ENCODE data around the gene IMPDH1. TPM values are rescaled to one million over a fixed set of nuclear protein-coding genes. Genes with fewer than 3 reads are reported as not detected.
"Not testable (repeated sequence)": the region's sequence is repeated elsewhere in the genome, so short reads cannot be mapped to it uniquely, and the experiment has no call there.

Gene IMPDH1
- total RNA-seq: 10 to 100 TPM; 30.2 to 53.7 (median 41.6) TPM

GRCh38 chr7:128409596-128410450 is at the start of gene IMPDH1:
Gene IMPDH1 (minus strand): TSS chr7:128409982. CDS start chr7:128409901, 81 bp downstream.
- H3K9me3 ChIP-seq: no peaks in the 10 kb centered on the region
- peaks cover 39 to 58% (median 41%) of the 10 kb centered on the region in 3 donors for H3K4me1 ChIP-seq
- TF ChIP-seq, protein P1, sequence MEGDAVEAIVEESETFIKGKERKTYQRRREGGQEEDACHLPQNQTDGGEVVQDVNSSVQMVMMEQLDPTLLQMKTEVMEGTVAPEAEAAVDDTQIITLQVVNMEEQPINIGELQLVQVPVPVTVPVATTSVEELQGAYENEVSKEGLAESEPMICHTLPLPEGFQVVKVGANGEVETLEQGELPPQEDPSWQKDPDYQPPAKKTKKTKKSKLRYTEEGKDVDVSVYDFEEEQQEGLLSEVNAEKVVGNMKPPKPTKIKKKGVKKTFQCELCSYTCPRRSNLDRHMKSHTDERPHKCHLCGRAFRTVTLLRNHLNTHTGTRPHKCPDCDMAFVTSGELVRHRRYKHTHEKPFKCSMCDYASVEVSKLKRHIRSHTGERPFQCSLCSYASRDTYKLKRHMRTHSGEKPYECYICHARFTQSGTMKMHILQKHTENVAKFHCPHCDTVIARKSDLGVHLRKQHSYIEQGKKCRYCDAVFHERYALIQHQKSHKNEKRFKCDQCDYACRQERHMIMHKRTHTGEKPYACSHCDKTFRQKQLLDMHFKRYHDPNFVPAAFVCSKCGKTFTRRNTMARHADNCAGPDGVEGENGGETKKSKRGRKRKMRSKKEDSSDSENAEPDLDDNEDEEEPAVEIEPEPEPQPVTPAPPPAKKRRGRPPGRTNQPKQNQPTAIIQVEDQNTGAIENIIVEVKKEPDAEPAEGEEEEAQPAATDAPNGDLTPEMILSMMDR (IDR thresholded peaks at IDR 0.05): no peak
- peak in 2 of 4 donors; percentile 66 to 85 for TF ChIP-seq POLR2A (IDR thresholded peaks at IDR 0.05)
- DNase-seq: peak; percentile 42
- intact Hi-C loops (cut with DNase I): no loop called here
- H3K36me3 ChIP-seq: no peaks in the 10 kb centered on the region
- H3K27me3 ChIP-seq: peaks cover 0 to 4% (median 0%) of the 10 kb centered on the region in 4 donors
- peak within 1 kb of the TSS; percentile 48 to 88 (median 66) for H3K4me3 ChIP-seq
- H3K27ac ChIP-seq: peak within 1 kb of the TSS; percentile 86 to 94 (median 90)
- 0 to 2% methylated on average over 8 to 9 of the region's 87 CpGs for WGBS, 2 donors

- Histone ChIP-seq H3K4me3 (no peak overlapping the region), H3K4me1 (peaks cover 30 to 60% (median 31%) of the 10 kb centered on the region in 3 donors), H3K9me3 (no peaks in the 10 kb centered on the region), H3K27me3 (no peaks in the 10 kb centered on the region), H3K27ac (peak overlapping the region in 3 of 4 donors; percentile 11 to 91 (median 42)), H3K36me3 (peaks cover 0 to 26% (median 0%) of the 10 kb centered on the region in 3 donors)
- 30 to 63% methylated on average over 3 to 4 of the region's 5 CpGs for WGBS, 2 donors
- TF ChIP-seq POLR2A (IDR thresholded peaks at IDR 0.05): no peak
- TF ChIP-seq, protein P1 (IDR thresholded peaks at IDR 0.05): peak; percentile 82 to 87 (median 84)
- no peak for DNase-seq
- intact Hi-C loops (cut with DNase I): no loop called here
Observed at GRCh38 chr7:128459394-128459878, 49.7 kb upstream of the IMPDH1 start.

DNA sequence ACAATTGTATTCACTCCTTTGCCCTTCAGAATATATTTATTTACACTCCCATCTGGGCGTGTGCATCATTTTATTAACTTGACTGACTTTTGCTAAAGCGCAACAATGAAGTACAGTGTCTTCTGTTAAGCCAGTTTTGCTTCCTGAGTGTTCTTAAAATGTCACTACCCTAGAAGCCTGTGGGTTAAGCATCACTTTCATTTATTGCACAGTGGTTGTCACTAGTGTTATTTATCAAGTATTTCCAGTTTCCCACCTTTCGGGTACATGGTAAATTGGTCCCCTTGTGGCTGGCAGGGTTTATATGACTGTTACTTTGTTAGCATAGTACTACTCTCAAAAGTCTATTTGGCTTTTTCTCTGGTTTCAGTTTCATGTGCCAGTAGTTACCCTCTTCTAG is 49.2 kb upstream of the IMPDH1 start:
- no peaks in the 10 kb centered on the region for H3K9me3 ChIP-seq
- no peak for DNase-seq
- H3K27ac ChIP-seq: peak overlapping the region in 2 of 4 donors; percentile 42 to 91
- TF ChIP-seq, protein P1 (IDR thresholded peaks at IDR 0.05): no peak
- TF ChIP-seq POLR2A (IDR thresholded peaks at IDR 0.05): no peak
- H3K27me3 ChIP-seq: no peaks in the 10 kb centered on the region
- peaks cover 31 to 65% (median 34%) of the 10 kb centered on the region in 3 donors for H3K4me1 ChIP-seq
- intact Hi-C loops (cut with DNase I): no loop called here
- WGBS, 2 donors: 39 to 40% methylated on average over 3 of the region's 3 CpGs
- peaks cover 0 to 21% (median 0%) of the 10 kb centered on the region in 3 donors for H3K36me3 ChIP-seq
- no peak overlapping the region for H3K4me3 ChIP-seq

DNA sequence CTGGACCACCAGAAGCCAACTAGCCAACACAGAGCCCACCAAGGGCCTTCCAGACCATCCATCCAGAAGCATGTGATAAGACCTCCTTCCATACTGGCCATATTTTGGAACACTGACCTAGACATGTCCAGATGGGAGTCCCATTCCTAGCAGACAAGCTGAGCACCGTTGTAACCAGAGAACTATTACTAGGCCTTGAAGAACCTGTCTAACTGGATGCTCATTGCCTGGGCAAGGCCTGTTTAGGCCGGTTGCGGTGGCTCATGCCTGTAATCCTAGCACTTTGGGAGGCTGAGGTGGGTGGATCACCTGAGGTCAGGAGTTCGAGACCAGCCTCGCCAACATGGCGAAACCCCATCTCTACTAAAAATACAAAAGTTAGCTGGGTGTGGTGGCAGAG is 47.6 kb upstream of the IMPDH1 start:
- peak overlapping the region; percentile 82 to 95 (median 93) for H3K27ac ChIP-seq
- peaks cover 31 to 71% (median 38%) of the 10 kb centered on the region in 3 donors for H3K4me1 ChIP-seq
- H3K9me3 ChIP-seq; intact Hi-C loops (cut with DNase I); H3K27me3 ChIP-seq; DNase-seq: not testable (repeated sequence)
- H3K4me3 ChIP-seq: peak overlapping the region; percentile 61 to 93 (median 80)
- H3K36me3 ChIP-seq: peaks cover 0 to 11% (median 0%) of the 10 kb centered on the region in 3 donors
- WGBS, 2 donors: 40 to 60% methylated on average over 1 to 6 of the region's 6 CpGs

DNA sequence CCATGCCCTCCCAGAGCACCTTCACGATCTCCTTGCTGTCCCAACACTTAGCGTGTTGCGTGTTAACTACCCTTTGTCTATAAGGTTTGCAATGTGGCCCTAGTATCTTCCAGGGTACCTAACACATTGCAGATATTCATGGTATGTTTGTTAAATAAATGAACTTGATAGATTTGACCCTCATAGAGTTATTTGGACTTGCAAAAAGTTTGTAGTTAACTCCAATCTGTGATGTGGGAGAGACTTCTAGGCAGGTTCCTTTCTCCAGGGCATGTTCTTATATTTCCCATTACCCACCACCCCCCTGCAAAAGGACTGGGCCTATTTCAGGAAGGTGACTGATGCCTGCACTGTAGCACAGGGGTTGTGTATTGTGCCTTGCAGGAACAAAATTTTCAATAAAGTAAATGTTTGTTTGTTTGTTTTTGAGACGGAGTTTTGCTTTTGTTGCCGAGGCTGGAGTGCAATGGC is 46.5 kb upstream of the IMPDH1 start:
- H3K4me3 ChIP-seq: peak overlapping the region; percentile 61 to 93 (median 80)
- H3K4me1 ChIP-seq: peaks cover 31 to 71% (median 38%) of the 10 kb centered on the region in 3 donors
- peak overlapping the region; percentile 82 to 95 (median 93) for H3K27ac ChIP-seq
- peaks cover 0 to 11% (median 0%) of the 10 kb centered on the region in 3 donors for H3K36me3 ChIP-seq
- no peaks in the 10 kb centered on the region for H3K9me3 ChIP-seq
- H3K27me3 ChIP-seq: no peaks in the 10 kb centered on the region
- no peak for DNase-seq
- no peak for TF ChIP-seq POLR2A (IDR thresholded peaks at IDR 0.05)
- TF ChIP-seq, protein P1 (IDR thresholded peaks at IDR 0.05): no peak
- intact Hi-C loops (cut with DNase I): no loop called here
- 0 to 3% methylated on average over 5 of the region's 5 CpGs for WGBS, 2 donors
